AG09309 (cell line): Measurements from ENCODE around the gene DIS3L2.
"Not testable (repeated sequence)": the region's sequence is repeated elsewhere in the genome, so short reads cannot be mapped to it uniquely, and the experiment has no call there.

Experiments
- DNase-seq: peaks from one replicate; pipeline ENCODE4 v3.0.0-alpha.2; 2010; ENCODE audit warnings: low read depth
- H3K4me3 ChIP-seq: 2 replicates; pipeline ENCODE4 v1.5.1; 2011; ENCODE audit warnings: mild to moderate bottlenecking, low read depth, low read length, moderate library complexity; ENCODE audit not compliant: control insufficient read depth
- CTCF ChIP-seq: IDR thresholded peaks from 2 replicates; pipeline ENCODE4 v1.5.1; 2011; ENCODE audit warnings: mild to moderate bottlenecking, low read depth, low read length, inconsistent platforms; ENCODE audit not compliant: insufficient read depth, control insufficient read depth; ENCODE audit errors: missing control alignments

DIS3L2 gene

GRCh38 chr2:231940795-231941194, 20.7 kb upstream of the DIS3L2 start:
- no peak overlapping the region for H3K4me3 ChIP-seq
- DNase-seq = no peak
- no peak for TF ChIP-seq CTCF

- TF ChIP-seq CTCF = no peak
- no peak overlapping the region for H3K4me3 ChIP-seq
- no peak for DNase-seq
These were observed 19.8 kb upstream of the DIS3L2 start for GRCh38 chr2:231941673-231942072.

- no peak for DNase-seq
- TF ChIP-seq CTCF = no peak
- H3K4me3 ChIP-seq = no peak overlapping the region
These were observed 19.3 kb upstream of the DIS3L2 start for GRCh38 chr2:231942180-231942579.

GRCh38 chr2:231946241-231946814, 15.2 kb upstream of the DIS3L2 start:
- no peak overlapping the region for H3K4me3 ChIP-seq
- DNase-seq = no peak
- TF ChIP-seq CTCF = no peak

- not testable (repeated sequence) for H3K4me3 ChIP-seq, DNase-seq
These were observed 14.4 kb upstream of the DIS3L2 start for GRCh38 chr2:231947112-231947511.

- no peak for DNase-seq
- TF ChIP-seq CTCF = no peak
- no peak overlapping the region for H3K4me3 ChIP-seq
These were observed 13.8 kb upstream of the DIS3L2 start for GRCh38 chr2:231947694-231948093.

GRCh38 chr2:231951452-231952035, 10.0 kb upstream of the DIS3L2 start:
- no peak for DNase-seq
- TF ChIP-seq CTCF = no peak
- no peak overlapping the region for H3K4me3 ChIP-seq
